ENCODE measurements around the gene ENPP1.

- TF ChIP-seq CTCF (IDR thresholded peaks at IDR 0.05) (no peak), EP300 (IDR thresholded peaks at IDR 0.05) (no peak)
Observed at GRCh38 chr6:131868836-131869235, 61.0 kb downstream of the ENPP1 start.

Data from ovary (tissue), 3 donors.